HG02943 (cell line): ENCODE data around the gene CAV3.

Source experiments
- ATAC-seq: cut with Tn5 transposase; IDR thresholded peaks from one replicate; pipeline ENCODE4 v1.9.1; 2021; ENCODE audit warnings: mild to moderate bottlenecking, low read depth, moderate library complexity; ENCODE audit not compliant: unreplicated experiment

Gene CAV3

GRCh38 chr3:8780279-8780678 lies 46.7 kb downstream of the CAV3 start:
- no peak for ATAC-seq

DNA sequence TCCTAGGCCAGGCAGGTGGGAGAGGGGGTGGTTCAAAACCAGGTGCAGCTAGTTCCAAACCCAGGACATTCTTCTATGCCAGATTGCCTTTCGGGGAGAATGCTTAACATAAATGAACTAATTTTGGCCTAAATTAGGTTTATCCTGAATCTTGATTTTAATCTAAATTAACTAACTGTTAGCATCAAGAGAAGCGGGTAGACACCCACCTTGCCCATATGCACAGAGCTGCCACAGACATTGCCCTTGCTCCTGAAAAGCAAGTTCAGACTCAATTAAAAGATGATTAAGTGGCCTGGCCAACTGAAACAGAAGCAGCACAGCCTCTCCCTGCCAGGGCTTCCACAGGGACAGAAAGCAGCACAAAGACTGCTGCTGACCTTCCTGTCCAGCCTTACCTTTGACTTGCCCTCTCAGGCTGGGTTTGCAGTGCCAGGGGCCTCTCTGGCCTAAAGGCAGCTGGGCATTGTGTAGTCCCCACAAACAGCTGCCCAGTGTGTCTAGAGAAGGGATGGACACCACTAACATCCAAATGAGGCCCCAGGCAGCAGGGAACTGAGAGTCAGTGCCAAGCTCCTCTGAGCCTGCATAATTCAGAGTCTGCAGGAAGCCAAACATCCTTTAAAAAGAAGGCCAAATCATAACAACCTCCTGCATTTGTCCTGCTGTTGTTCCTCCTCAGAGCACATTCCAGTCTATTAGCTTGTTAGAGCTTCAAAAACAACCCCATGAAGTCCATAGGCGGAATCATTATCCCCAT lies 51.3 kb downstream of the CAV3 start:
- no peak for ATAC-seq

- no peak for ATAC-seq
These were observed 56.9 kb downstream of the CAV3 start for GRCh38 chr3:8790529-8790928.

GRCh38 chr3:8793242-8793641 lies 59.6 kb downstream of the CAV3 start:
- no peak for ATAC-seq

- no peak for ATAC-seq
These were observed 60.6 kb downstream of the CAV3 start for GRCh38 chr3:8794247-8794646.
